ENCODE results near the gene TIAM2.
A peak's percentile ranks its signal among the peaks of the same experiment; 100 is the strongest.

Gene TIAM2

GRCh38 chr6:155263373-155264063, 268.4 kb downstream of the TIAM2 start, which contains the start of gene CLDN20:
Gene CLDN20, plus strand, starts transcription at chr6:155264013. Its CDS starts 11,707 bp downstream, at chr6:155275720.
- DNase-seq (ENCODE audit: low read depth): no peak

GRCh38 chr6:155264693-155265320, 269.7 kb downstream of the TIAM2 start:
- no peak for DNase-seq (ENCODE audit: low read depth)

GRCh38 chr6:155265843-155266535, 270.9 kb downstream of the TIAM2 start:
- DNase-seq (ENCODE audit: low read depth): no peak

GRCh38 chr6:155267411-155267810, 272.3 kb downstream of the TIAM2 start:
- no peak for DNase-seq (ENCODE audit: low read depth)

- peak; percentile 6 for DNase-seq (ENCODE audit: low read depth)
These were observed 273.2 kb downstream of the TIAM2 start for GRCh38 chr6:155268088-155268867.

- no peak for DNase-seq (ENCODE audit: low read depth)
These were observed 274.6 kb downstream of the TIAM2 start for GRCh38 chr6:155269765-155270164.

GRCh38 chr6:155270561-155271091, 275.5 kb downstream of the TIAM2 start:
- no peak for DNase-seq (ENCODE audit: low read depth)

GRCh38 chr6:155271145-155271544, 276.0 kb downstream of the TIAM2 start:
- no peak for DNase-seq (ENCODE audit: low read depth)

- DNase-seq (ENCODE audit: low read depth): no peak
These were observed 277.5 kb downstream of the TIAM2 start for GRCh38 chr6:155272353-155273232.

- no peak for DNase-seq (ENCODE audit: low read depth)
These were observed 278.3 kb downstream of the TIAM2 start for GRCh38 chr6:155273431-155273830.

GRCh38 chr6:155274106-155274505, 279.0 kb downstream of the TIAM2 start:
- no peak for DNase-seq (ENCODE audit: low read depth)

GRCh38 chr6:155274533-155274932, 279.4 kb downstream of the TIAM2 start:
- DNase-seq (ENCODE audit: low read depth): no peak

GRCh38 chr6:155275808-155276480, 280.8 kb downstream of the TIAM2 start:
- DNase-seq (ENCODE audit: low read depth): no peak

GRCh38 chr6:155276638-155277037, 281.5 kb downstream of the TIAM2 start:
- no peak for DNase-seq (ENCODE audit: low read depth)

GRCh38 chr6:155278319-155279049, 283.4 kb downstream of the TIAM2 start:
- no peak for DNase-seq (ENCODE audit: low read depth)

- no peak for DNase-seq (ENCODE audit: low read depth)
These were observed 289.7 kb downstream of the TIAM2 start for GRCh38 chr6:155284775-155285174.

- DNase-seq (ENCODE audit: low read depth): no peak
These were observed 292.6 kb downstream of the TIAM2 start for GRCh38 chr6:155287762-155288161.

- no peak for DNase-seq (ENCODE audit: low read depth)
These were observed 295.4 kb downstream of the TIAM2 start for GRCh38 chr6:155290491-155290890.

- DNase-seq (ENCODE audit: low read depth): no peak
These were observed 296.2 kb downstream of the TIAM2 start for GRCh38 chr6:155291291-155291690.

- DNase-seq (ENCODE audit: low read depth): no peak
These were observed 297.6 kb downstream of the TIAM2 start for GRCh38 chr6:155292711-155293110.
